HG03442 (cell line): ENCODE results near the gene SELENOS.

Experiments used
- ATAC-seq: cut with Tn5 transposase; IDR thresholded peaks from one replicate; pipeline ENCODE4 v1.9.1; 2021; ENCODE audit warnings: mild to moderate bottlenecking, moderate library complexity; ENCODE audit not compliant: unreplicated experiment

SELENOS gene

GRCh38 chr15:101225658-101226057 is 51.6 kb downstream of the SELENOS start:
- no peak for ATAC-seq
